Tibial artery (tissue), 4 donors: ENCODE data around the gene TMEM127.
A peak's percentile ranks its signal among the peaks of the same experiment; 100 is the strongest.

Experiments
- DNase-seq, 2 donors: peaks; one replicate each; pipeline ENCODE4 v3.0.0-alpha.2; 2019
- H3K27ac ChIP-seq, 2 donors: fragments of 200-600 bp; sonication (generic) in 1 of 2; 1 replicate in 1 of 2; 2 replicates in 1 of 2; pipeline ENCODE4 v1.5.1; 2018 to 2019; ENCODE audit warnings: mild to moderate bottlenecking in 1 of 2
- H3K27me3 ChIP-seq, 2 donors: fragments of 200-600 bp; sonication (generic) in 1 of 2; one replicate each; pipeline versions ENCODE4 v1.5.1 to v1.6.0; 2016 to 2019
- H3K36me3 ChIP-seq, 3 donors: fragments of 200-600 bp; sonication (generic) in 2 of 3; one replicate each; pipeline ENCODE4 v1.5.1; 2016 to 2019; ENCODE audit warnings: mild to moderate bottlenecking in 2 of 3
- H3K4me1 ChIP-seq, 4 donors: fragments of 200-600 bp; sonication (generic) in 2 of 4; 1 replicate in 3 of 4; 2 replicates in 1 of 4; pipeline ENCODE4 v1.5.1; 2016 to 2019
- H3K4me3 ChIP-seq, 2 donors: fragments of 200-600 bp; sonication (generic) in 1 of 2; 1 replicate in 1 of 2; 2 replicates in 1 of 2; pipeline ENCODE4 v1.5.1; 2018 to 2019; ENCODE audit warnings: mild to moderate bottlenecking in 2 of 2
- H3K9me3 ChIP-seq, 3 donors: fragments of 200-600 bp; sonication (generic) in 1 of 3; one replicate each; pipeline ENCODE4 v1.5.1; 2016 to 2019
- intact Hi-C: fragments of 100-400 bp; cut with DNase I; formaldehyde crosslinking; loops from one replicate; pipeline ENCODE4 v1.15.0; 2023; ENCODE audit warnings: low total_unique reads
- TF ChIP-seq, protein P1 (sequence below), 2 experiments: fragments of 200-600 bp in 1 of 2; fragments of 450-650 bp in 1 of 2; IDR thresholded peaks; one replicate each; pipeline ENCODE4 v1.5.1; 2017 to 2019; ENCODE audit warnings: antibody characterized with exemption in 2 of 2, mild to moderate bottlenecking in 1 of 2, moderate library complexity in 1 of 2

TMEM127 gene

DNA sequence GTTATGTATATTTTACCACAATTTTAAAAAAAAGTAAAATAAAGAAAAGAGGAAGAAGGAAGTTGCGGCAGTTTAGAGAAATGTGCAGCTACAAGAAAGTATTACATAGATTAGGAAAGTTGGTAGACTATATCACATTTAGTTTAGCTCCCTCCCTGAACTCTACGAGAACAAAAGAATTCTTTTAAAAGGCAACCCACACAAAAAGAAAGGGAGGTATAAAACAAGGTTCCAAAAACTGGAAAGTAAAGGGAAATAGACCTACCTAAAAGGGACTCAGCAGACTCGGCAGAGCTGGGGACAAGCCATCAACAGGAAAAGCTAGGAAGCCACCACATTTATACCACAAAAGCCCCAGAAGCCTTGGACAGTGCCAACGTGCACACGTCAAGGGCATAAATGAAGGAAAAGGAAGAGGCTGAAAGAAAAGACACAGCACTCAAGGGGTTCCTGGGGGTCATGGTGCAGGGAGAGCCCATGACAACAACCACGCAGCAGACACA lies 9.1 kb downstream of the TMEM127 start:
- intact Hi-C loops = no loop called here
- H3K27me3 ChIP-seq = no peaks in the 10 kb centered on the region
- DNase-seq = no peak
- peak overlapping the region; percentile 83 to 89 for H3K27ac ChIP-seq
- peaks cover 29 to 56% (median 40%) of the 10 kb centered on the region in 3 donors for H3K36me3 ChIP-seq
- no peaks in the 10 kb centered on the region for H3K9me3 ChIP-seq
- H3K4me1 ChIP-seq = peaks cover 13 to 59% (median 55%) of the 10 kb centered on the region in 4 donors
- H3K4me3 ChIP-seq = no peak overlapping the region
- TF ChIP-seq, protein P1, sequence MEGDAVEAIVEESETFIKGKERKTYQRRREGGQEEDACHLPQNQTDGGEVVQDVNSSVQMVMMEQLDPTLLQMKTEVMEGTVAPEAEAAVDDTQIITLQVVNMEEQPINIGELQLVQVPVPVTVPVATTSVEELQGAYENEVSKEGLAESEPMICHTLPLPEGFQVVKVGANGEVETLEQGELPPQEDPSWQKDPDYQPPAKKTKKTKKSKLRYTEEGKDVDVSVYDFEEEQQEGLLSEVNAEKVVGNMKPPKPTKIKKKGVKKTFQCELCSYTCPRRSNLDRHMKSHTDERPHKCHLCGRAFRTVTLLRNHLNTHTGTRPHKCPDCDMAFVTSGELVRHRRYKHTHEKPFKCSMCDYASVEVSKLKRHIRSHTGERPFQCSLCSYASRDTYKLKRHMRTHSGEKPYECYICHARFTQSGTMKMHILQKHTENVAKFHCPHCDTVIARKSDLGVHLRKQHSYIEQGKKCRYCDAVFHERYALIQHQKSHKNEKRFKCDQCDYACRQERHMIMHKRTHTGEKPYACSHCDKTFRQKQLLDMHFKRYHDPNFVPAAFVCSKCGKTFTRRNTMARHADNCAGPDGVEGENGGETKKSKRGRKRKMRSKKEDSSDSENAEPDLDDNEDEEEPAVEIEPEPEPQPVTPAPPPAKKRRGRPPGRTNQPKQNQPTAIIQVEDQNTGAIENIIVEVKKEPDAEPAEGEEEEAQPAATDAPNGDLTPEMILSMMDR (IDR thresholded peaks at IDR 0.05) = no peak

DNA sequence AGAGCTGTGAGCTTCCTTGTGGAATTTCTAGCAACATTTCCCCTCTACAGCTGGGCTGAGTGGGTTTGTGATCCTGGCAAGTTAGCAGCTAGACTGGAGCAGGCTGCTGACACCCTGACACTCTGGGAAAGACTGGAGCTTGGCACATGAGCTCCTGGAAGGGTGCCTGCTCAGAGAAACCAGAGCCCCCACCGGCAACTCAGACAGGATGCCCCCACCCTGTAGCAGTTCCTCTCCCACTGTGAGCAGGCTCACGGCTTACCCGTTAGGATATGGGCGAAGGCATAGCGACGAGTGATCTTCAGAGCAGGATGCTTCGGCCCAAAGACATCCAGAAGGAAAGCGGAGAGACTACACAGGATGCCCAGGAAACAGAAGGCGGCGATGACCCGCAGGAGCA lies 11.2 kb downstream of the TMEM127 start:
- Histone ChIP-seq H3K4me1 (peaks cover 7 to 57% (median 54%) of the 10 kb centered on the region in 4 donors), H3K27ac (peak overlapping the region in 1 of 2 donors; percentile 29), H3K9me3 (no peaks in the 10 kb centered on the region), H3K27me3 (no peaks in the 10 kb centered on the region), H3K4me3 (no peak overlapping the region), H3K36me3 (peaks cover 29 to 52% (median 40%) of the 10 kb centered on the region in 3 donors)
- TF ChIP-seq, protein P1 (IDR thresholded peaks at IDR 0.05) = no peak
- peak in 1 of 2 donors; percentile 48 for DNase-seq
- intact Hi-C loops = no loop called here

DNA sequence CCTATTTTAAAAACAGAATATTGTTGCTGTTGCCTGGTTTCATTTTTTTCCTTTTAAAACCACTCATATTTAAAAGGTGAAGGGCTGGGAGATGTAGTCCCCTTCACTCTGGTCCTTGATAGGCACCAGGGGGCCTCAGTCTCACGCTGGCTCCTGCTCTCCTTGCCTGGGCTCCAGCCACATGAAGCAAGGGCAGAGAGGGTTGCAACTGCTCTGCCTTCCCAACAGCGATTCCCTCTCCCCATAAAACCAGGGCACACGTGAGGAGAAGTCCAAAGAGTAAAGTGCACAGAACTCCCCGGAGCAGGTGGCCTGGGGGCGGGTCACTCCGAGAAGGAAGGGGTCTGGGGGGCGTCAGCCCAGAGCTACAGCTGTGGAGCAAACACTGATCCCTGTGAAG lies 12.8 kb downstream of the TMEM127 start:
- TF ChIP-seq, protein P1 (IDR thresholded peaks at IDR 0.05) = no peak
- H3K27me3 ChIP-seq = no peaks in the 10 kb centered on the region
- peak overlapping the region in 1 of 2 donors; percentile 73 for H3K27ac ChIP-seq
- intact Hi-C loops = no loop called here
- no peak overlapping the region for H3K4me3 ChIP-seq
- H3K4me1 ChIP-seq = peaks cover 0 to 47% (median 41%) of the 10 kb centered on the region in 4 donors
- H3K9me3 ChIP-seq = no peaks in the 10 kb centered on the region
- no peak for DNase-seq
- H3K36me3 ChIP-seq = peaks cover 29 to 46% (median 40%) of the 10 kb centered on the region in 3 donors

DNA sequence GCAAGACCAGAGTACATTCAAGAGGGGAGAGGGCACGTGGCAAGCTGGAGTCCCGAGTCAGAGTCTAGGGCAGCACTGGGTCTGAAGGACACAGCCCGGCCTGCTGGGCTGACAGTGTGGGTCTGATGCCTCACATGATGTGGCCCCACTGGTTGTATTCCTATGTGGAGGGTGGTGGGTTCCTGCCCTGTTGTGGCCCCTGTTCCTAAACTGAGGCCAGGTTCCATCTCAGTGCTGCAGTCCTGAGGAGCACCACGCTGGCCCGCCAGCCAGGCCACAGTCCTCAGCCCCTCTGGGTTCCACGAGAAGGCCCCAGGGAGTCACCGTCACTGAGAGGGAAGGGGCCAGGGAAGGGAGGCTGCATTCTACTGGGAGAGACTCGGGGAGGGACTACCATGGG lies 13.3 kb downstream of the TMEM127 start:
- H3K4me3 ChIP-seq = no peak overlapping the region
- peak overlapping the region; percentile 25 to 73 for H3K27ac ChIP-seq
- H3K36me3 ChIP-seq = peaks cover 29 to 45% (median 40%) of the 10 kb centered on the region in 3 donors
- H3K27me3 ChIP-seq = no peaks in the 10 kb centered on the region
- DNase-seq = no peak
- H3K4me1 ChIP-seq = peaks cover 0 to 42% (median 37%) of the 10 kb centered on the region in 4 donors
- TF ChIP-seq, protein P1 (IDR thresholded peaks at IDR 0.05) = no peak
- H3K9me3 ChIP-seq = no peaks in the 10 kb centered on the region
- intact Hi-C loops = no loop called here

DNA sequence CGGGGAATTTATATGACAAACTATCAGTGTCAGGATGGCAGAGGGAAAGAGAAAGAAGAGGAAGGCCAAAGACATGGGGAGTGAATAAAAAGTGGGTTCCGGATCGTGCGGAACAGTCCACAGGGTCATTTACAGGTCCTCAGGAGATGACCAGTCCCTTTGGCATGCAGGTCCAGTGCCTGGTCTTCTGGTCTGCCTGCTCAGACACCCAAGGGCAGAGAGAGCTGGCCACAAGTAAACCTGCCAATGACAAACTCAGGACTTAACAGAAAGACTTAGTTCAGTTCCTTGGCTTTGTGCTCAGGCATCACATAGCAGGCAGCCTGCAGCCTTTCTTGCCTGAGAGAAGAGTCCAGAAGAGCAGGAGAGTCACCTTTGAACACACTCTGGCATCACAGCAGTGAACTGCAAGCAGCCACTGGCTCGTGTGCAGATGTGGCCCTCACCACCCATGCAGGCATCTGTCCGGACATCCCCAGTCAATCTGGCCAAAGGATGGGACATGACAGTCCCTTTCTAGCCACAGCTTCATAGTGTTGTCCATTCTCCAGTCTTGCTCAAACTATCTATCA lies 14.0 kb downstream of the TMEM127 start:
- peaks cover 29 to 45% (median 40%) of the 10 kb centered on the region in 3 donors for H3K36me3 ChIP-seq
- DNase-seq = peak; percentile 83 to 93
- TF ChIP-seq, protein P1 (IDR thresholded peaks at IDR 0.05) = no peak

More for the DNA sequence above, 14.0 kb downstream of the TMEM127 start:
- H3K27ac ChIP-seq = peak overlapping the region; percentile 73 to 80
- peak overlapping the region; percentile 10 to 27 for H3K4me3 ChIP-seq
- no peaks in the 10 kb centered on the region for H3K27me3 ChIP-seq
- H3K9me3 ChIP-seq = no peaks in the 10 kb centered on the region
- peaks cover 0 to 35% (median 31%) of the 10 kb centered on the region in 4 donors for H3K4me1 ChIP-seq
- intact Hi-C loops = no loop called here
